Inferior parietal cortex (tissue), 1 donor: ENCODE data around the gene RXFP4.
"Not testable (repeated sequence)": the region's sequence is repeated elsewhere in the genome, so short reads cannot be mapped to it uniquely, and the experiment has no call there.

Experiments
- DNase-seq: peaks from one replicate; pipeline ENCODE4 v3.0.0-alpha.2; 2016; ENCODE audit errors: extremely low spot score

RXFP4 gene, protein sequence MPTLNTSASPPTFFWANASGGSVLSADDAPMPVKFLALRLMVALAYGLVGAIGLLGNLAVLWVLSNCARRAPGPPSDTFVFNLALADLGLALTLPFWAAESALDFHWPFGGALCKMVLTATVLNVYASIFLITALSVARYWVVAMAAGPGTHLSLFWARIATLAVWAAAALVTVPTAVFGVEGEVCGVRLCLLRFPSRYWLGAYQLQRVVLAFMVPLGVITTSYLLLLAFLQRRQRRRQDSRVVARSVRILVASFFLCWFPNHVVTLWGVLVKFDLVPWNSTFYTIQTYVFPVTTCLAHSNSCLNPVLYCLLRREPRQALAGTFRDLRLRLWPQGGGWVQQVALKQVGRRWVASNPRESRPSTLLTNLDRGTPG

DNA sequence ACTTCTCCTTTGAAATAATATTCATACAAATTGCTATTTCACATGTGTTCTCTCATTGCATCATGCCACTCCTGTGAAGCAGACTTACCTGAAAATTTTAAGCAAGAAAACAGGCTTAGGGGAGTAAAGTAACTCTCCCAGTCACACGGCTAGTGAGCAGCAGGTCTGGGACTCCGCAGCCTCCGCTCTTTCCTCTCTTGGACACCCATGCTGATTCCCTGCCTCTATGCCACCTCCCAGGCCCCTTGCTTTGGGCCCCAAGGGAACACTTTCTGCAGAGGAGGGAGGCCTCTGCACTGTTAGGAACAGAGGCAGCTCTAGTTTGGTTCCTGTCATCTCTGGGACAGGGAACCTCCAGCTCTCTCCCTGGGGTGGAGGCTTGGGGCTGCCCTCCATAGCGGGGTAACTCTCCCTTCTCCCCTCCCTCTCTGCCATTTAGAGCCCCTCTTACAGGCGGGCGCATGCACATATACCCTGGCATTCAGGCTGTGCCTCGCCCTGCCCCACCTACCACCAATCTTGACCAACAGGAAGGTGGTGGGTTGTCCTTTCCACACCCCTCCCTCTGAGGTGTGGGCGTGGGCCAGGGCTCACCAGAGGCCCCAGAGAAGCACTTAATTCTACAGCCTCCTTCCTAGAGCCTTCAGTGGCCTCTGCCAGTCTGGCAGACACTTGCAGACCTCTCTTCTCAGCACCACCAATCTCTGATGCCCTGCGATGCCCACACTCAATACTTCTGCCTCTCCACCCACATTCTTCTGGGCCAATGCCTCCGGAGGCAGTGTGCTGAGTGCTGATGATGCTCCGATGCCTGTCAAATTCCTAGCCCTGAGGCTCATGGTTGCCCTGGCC lies at the start of gene RXFP4:
TSS of gene RXFP4 (plus strand) at position 646 of the 852 bp plus-strand sequence. CDS start at position 718, 72 bp downstream.
- no peak for DNase-seq

DNA sequence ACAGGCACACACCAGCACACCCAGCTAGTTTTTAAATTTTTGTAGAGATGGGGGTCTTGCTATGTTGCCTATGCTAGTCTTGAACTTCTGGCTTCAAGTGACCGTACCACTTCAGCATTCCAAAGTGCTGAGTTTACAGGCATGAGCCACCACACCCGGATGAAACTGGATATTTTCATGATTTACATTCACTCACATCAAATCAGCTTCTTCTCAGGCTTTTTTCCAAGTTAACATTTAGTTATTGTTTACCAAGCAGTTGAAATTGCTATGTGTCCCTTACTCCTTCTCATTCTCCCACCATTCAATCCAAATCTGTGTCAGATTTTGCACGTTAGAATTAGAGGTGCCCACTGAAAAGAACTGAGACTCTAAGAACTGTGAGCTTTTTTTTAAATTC lies 48.6 kb upstream of the RXFP4 start:
- no peak for DNase-seq

DNA sequence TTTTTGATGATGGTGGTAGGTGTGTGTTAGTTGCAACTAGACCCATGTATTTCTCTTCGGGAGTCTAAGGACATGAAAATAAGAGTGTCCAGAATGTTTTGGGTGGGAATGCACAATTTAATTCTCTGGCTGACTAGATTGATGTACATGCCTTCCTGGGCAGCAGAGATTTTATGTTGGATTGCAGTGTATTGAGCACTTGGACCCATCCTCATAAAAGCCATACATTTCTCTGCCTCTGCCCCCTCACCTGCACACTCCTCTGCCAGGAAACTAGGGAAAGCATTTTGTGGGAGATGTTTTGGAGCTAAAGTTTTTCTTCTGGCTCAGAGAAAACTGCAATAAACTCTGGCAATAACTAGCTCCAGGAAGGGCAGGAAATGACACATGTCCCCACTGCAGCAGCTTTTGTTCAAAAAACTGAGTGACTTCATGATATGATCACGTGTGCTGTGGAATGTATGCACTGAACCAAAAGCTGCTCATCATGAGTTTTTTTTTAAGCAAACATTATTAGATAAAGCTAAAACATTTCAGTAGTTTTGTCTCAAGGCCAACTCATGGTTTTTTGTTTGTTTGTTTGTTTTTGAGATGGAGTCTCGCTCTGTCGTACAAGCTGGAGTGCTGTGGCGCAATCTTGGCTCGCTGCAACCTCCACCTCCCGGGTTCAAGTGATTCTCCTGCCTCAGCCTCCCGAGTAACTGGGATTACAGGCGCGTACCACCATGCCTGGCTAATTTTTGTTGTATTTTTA lies 47.9 kb upstream of the RXFP4 start:
- no peak for DNase-seq

DNA sequence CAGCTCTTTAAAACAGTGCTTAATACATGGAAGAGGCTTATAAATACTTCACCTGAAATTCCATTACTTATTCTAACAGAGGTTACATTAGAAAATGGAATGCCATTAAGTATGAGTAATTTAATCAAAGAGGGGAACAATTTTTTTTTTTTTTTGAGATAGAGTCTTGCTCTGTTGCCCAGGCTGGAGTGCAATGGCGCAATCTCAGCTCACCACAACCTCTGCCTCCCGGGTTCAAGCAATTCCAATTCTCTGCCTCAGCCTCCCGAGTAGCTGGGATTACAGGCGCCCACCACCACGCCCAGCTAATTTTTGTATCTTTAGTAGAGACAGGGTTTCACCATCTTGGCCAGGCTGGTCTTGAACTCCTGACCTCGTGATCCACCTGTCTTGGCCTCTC lies 45.8 kb upstream of the RXFP4 start:
- not testable (repeated sequence) for DNase-seq

DNA sequence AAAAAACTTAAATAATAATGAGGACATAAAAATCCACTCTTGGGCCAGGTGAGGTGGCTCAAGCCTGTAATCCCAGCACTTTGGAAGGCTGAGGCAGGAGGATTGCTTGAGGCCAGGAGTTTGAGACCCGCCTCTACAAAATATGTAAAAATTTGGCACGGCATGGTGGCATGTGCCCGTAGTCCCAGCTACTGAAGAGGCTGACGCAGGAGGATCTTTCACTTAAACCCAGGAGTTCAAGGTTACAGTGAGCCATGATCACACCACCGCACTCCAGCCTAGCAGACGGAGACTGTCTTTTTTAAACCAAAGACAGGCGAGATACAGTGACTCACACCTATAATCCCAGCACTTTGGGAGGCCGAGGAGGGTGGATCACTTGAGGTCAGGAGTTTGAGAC lies 45.0 kb upstream of the RXFP4 start:
- DNase-seq = not testable (repeated sequence)

DNA sequence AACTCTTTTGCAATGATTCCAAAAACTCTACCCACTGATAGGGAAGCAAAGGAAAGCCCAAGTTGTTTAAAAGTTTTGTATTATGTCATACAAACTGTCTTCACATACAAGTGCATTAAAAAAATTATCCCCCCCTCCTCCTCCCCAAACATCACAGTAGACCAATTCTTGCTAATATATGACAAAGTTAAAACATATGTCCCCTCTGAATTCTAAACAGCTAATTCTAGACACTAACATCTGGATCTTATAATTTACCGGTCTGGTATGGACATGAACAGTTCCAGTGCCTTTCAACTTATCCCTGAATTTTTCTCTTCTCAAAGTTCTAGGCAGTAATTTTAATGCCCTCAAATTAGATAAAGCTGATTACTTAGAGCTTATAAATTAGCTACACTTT lies 43.7 kb upstream of the RXFP4 start:
- DNase-seq = no peak

DNA sequence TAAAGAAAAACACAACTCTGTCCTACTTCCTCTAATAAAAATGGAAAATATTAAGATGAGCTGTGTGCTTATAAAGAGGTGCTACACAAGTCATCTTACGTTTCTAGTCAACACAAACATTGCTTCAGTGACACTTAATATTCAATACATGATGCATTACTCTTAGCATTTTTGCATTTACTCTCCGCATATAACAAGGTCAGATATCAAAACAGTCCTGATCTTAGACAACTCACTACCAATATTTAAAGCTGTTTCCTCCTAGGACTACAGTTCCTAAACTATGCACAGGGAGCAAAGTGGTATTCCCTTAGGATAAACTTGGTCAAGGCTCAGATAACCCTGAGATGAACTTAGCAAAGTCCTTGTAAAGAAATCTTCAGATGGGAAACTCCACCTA lies 42.5 kb upstream of the RXFP4 start:
- no peak for DNase-seq

DNA sequence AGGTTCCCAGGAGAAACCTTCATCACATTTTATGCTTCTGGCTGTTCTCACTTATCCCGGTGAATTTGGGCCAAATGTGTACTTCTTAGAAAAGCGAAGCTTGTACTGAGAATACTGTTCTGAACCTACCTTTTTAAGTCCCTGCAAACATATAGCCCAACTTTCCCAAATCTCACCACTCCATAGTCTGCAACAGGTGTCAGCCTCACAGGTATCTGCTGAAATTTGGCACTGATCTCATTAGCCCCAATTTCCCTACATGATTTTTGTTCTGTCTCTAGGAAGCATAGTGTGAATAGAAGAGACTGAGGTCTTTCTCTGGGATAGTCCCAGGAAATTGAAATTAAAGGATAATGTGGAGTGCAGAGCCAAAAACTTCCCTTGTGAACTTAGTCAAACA lies 41.8 kb upstream of the RXFP4 start:
- no peak for DNase-seq

DNA sequence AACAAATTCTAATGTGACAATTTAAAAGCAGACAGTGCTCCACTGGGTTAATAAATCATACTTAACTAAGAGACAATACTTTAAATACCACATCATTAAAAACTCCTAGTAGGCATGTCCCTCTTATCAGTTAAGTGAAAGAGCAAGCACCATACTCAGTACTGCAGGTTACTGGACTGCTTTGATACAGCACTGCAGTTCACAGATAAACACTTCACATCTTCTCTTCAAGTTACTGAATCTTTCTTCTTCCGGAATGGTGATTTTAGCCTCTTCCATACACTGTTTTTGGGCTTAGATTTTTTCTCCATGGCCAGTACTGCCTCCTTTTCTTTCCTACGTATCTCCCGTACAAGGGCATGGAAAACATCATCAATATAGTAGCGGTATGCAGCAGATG lies 41.3 kb upstream of the RXFP4 start:
- no peak for DNase-seq

DNA sequence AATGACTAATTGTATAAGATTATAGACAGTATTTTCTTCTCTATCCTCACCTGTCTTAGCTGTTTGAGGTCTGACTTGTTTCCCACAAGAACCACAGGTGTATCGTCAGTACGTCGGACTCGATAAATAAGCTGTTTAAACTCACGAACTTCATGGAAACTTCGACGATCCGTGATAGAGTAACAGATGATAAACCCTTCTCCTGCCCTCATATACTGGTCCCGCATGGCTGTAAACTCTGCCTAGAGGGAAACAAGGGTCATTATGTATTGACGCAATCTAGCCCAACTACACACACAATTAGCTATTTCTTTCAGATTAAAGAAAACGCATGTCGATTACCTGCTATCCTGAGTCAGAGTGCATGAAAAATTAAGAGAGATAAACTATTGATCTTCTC lies 37.2 kb upstream of the RXFP4 start:
- DNase-seq = no peak

DNA sequence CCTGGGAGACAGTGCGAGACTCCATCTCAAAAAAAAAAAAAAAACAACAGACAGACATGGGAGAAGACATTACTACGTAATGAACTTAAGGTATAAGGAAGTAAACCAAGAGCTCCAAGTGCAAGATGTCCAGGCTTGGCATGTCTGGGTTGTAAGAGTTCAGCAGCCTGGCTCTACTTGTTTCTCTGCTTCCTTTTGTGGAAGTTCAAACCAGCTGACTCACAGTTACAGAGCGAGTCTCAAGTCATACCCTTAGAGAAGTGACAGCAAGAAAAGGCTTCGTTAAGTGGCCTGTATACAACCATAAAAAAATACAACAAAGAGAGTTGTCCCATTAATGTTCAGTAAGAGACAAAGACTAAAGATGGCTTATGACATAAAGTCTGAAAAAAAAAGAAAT lies 31.5 kb upstream of the RXFP4 start:
- no peak for DNase-seq

DNA sequence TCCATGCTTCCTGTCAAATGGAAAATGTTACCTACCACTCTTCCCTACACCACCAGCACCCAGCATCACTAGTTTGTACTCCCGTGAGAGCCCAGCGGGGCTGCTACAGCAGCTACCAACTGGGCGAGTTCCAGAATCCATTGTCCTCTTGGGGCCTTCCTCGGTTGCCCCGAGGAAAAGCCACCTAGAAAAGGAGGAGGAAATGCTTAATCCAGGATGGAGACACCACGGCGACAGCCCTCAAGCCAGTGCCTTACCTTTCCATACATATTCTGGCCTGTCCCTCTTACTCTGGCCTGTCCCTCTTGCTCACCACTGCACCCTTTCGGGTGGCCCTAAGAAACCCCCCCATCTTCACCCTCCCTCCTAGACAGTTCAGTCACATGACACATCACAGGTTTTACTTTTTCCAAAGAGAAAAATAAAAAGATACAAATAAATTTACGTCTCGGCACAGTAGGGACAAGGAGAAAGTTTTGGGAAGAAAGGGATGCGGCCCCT lies 30.8 kb upstream of the RXFP4 start:
- peak; percentile 33 for DNase-seq

DNA sequence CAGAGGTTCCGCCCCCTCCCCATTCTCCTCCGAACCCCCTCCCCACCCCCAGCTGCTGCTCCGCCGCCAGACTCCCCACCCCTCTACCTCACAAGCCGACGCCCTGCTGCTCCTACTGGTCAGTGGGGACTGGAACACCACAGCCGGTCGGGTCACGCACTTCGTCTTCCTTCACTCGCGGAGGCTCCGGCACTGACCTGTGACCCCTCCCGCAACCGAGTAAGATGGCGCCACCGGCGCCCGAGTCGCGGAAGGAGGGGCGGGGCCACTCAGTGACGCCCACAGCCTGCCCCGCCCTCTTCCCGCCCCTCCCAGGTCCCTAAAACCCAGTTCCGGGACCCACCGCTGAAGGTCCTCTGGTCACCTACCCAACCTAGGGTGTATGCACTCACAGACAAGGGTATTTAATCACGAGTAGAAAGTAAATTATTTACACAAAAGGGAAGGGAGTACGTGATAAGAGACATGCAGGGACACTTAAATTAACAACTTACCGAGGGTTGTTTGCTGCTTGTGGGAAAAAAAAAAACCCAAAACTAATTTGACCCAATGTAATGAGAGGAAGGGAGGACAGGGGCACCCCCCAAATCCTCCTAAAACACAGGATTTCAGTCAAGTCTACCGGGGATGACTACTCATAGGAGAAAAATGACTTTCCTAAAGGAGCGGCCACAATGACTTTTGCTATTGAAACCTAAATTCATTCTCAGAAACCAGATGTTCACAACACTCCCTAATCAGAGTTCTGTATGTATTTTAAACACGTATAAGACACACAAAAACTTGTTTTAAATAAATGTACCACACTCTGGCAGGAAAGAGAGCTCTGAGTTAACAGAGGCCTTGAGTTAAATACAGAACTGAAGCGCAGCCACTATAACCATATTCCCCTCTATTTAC lies 30.0 kb upstream of the RXFP4 start, which contains the start of gene RIT1:
TSS of gene RIT1 (minus strand) at position 194 of the 900 bp plus-strand sequence. CDS start 588 bp downstream, outside the sequence.
- DNase-seq = peak; percentile 73

DNA sequence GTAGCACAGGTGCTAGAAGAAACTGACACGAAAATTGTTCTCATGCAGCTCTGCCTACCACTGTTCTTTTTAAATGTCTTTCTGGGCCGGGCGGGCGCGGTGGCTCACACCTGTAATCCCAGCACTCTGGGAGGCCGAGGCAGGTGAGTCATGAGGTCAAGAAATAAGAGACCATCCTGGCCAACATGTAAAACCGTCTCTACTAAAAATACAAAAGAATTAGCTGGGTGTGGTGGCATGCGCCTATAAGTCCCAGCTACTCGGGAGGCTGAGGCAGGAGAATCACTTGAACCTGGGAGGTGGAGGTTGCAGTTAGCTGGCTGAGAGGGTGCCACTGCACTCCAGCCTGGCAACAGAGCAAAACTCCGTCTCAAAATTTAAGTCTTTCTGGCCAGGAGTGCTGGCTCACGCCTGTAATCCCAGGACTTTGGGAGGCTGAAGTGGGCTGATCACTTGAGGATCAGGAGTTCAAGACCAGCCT lies 29.3 kb upstream of the RXFP4 start:
- DNase-seq = no peak

DNA sequence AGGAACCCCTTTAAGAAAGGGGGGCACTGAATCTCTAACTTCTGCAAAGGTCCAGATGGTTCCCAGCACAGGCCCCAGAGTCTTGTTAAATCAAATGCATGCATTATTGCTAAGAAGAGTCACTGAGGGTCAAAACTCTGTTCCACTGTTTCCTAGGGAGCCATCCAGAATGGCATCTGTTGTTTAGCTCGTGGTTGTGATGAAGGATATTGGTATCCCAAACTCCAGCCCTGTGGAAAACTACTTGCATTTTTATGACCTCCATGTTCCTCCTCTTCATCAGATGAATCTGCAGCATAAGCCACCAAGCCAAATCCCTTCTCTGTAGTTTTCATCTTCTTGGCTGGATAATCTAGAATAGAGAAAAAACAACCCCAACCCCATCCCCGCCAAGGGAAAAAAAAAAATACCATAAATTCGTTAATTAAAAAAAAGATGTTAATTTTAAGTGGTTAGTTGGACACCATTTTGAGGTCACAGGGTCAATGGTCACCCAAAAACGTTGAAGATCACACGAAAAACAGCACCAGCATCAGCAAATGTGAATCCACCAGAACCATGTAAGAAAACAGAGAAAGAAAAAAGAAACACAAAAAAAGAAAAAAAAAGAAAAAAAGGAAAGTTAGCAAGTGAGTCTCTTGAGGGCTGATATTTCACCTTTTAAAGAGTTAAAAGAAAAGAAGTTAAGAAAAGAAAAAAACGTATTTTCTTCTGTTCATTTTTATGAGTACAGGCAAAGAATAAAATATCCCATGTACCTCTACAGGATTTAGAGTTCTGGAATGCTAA lies 27.3 kb upstream of the RXFP4 start:
- no peak for DNase-seq

DNA sequence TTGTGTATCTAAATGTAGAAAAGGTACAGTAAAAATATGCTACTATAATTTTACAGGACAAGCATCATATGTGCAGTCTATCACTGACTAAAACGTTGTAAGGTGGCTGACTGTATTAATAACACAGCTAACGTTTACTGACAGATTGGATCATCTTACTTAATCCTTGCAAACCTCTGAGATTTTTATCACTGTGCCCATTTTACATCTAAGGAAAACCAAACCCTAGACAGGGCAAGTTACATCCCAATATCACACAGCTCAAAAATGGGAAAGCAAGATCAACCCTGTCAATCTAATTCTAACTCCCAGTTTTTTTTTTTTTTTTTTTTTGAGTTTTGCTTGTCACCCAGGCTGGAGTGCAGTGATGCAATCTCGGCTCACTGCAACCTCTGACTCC lies 22.8 kb upstream of the RXFP4 start:
- no peak for DNase-seq

DNA sequence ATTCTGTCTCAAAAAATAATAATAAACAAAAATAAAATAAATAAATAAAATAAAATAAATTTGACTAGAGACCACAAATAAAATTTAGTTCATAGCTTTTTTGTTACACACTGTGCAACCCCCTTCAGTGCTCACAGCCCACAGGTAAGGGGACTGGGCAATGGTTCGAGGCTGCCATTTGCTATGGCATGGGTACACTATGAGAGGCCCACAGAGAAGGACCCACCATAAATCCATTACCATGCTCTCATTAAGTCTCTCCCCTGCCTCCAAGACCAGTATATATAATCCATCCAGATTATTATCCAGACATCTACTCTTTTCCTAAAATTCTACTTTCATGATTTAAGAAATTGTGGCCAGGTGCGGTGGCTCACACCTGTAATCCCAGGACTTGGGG lies 21.6 kb upstream of the RXFP4 start:
- DNase-seq = no peak

DNA sequence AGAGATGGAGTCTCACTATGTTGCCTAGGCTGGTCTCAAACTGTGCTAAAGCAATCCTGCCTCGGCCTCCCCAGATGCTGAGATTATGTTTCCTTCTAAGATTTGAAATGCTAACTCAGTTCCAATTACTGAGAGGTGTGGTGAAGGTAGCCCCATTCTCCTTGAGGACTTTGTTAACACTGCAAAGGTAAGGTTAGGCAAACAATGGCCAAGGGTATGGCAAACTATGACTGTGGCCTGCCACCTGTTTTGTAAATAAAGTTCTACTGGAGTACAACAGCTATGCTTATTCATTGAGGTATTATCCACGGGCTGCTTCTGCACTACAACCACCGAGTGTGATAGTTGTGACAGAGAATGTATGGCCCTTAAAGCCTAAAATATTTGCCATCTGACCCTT lies 20.7 kb upstream of the RXFP4 start:
- DNase-seq = no peak

DNA sequence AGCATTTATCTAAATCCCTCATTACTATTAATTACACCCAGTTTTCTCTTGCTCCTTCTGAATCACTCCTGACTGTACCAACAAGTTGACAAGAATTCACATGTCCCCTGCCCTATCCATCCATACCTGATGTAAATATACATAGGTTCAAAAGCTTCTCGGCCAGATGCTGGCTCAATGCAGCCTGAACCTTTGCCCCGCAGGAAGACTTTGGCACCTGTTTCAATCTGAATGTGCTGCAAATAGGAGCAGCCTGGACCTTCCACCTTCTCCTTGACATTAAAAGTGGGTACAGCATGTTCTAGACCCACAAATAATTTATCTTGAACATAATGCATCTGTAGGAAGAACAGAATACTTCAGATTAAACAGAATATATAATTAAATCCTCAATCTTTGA lies 15.9 kb upstream of the RXFP4 start:
- no peak for DNase-seq

DNA sequence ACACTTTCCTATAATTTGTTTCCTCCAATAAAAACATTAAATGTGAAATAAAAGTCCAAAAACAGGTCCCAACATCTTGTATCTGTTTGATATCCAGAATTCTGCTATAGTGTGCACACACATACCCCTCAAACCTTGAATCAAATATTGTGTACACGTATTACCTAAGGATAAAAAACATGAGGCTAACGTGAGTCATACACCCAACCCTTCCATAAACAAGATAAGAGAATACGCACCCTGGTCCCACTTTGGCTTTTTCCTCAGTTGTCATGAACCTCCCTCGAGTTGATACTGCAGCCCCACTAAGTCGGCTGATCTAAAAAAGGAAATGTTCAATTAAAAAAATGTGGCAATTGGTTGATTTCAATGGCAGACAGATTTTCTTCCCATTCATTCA lies 12.4 kb upstream of the RXFP4 start:
- no peak for DNase-seq
